GM21576 (cell line): ENCODE results near the gene SNF8.
A peak's percentile ranks its signal among the peaks of the same experiment; 100 is the strongest.

Experiments used
- ATAC-seq: cut with Tn5 transposase; IDR thresholded peaks from one replicate; pipeline ENCODE4 v1.9.1; 2021; ENCODE audit warnings: mild to moderate bottlenecking, moderate library complexity; ENCODE audit not compliant: unreplicated experiment

SNF8 gene

GRCh38 chr17:48930435-48930873, 14.2 kb downstream of the SNF8 start:
- ATAC-seq = no peak

- no peak for ATAC-seq
Measured at GRCh38 chr17:48929812-48930165, 14.9 kb downstream of the SNF8 start.

GRCh38 chr17:48928876-48929811, 15.5 kb downstream of the SNF8 start:
- ATAC-seq = no peak

GRCh38 chr17:48927978-48928745, 16.5 kb downstream of the SNF8 start:
- no peak for ATAC-seq

- no peak for ATAC-seq
Measured at GRCh38 chr17:48925991-48926342, 18.7 kb downstream of the SNF8 start.

GRCh38 chr17:48925251-48925990, 19.2 kb downstream of the SNF8 start:
- ATAC-seq = no peak

- ATAC-seq = peak; percentile 67
Measured at GRCh38 chr17:48915459-48916282, 29.0 kb downstream of the SNF8 start.

- no peak for ATAC-seq
Measured at GRCh38 chr17:48912476-48912875, 32.2 kb downstream of the SNF8 start.

GRCh38 chr17:48910370-48910769, 34.3 kb downstream of the SNF8 start:
- ATAC-seq = no peak

- ATAC-seq = no peak
Measured at GRCh38 chr17:48909783-48910182, 34.9 kb downstream of the SNF8 start.

GRCh38 chr17:48908853-48909394, 35.7 kb downstream of the SNF8 start:
- peak; percentile 43 for ATAC-seq

GRCh38 chr17:48908047-48908843, 36.4 kb downstream of the SNF8 start, which contains the start of gene UBE2Z:
UBE2Z (plus strand) TSS chr17:48908407; CDS start chr17:48908504, 97 bp downstream.
- peak; percentile 62 for ATAC-seq

GRCh38 chr17:48907713-48908046, 37.0 kb downstream of the SNF8 start:
- ATAC-seq = no peak

- no peak for ATAC-seq
Measured at GRCh38 chr17:48905987-48906515, 38.6 kb downstream of the SNF8 start.

GRCh38 chr17:48904428-48904827, 40.2 kb downstream of the SNF8 start:
- ATAC-seq = no peak

GRCh38 chr17:48903401-48903800, 41.2 kb downstream of the SNF8 start:
- ATAC-seq = no peak

GRCh38 chr17:48901241-48901640, 43.4 kb downstream of the SNF8 start:
- ATAC-seq = no peak

- no peak for ATAC-seq
Measured at GRCh38 chr17:48894886-48895285, 49.8 kb downstream of the SNF8 start.
